GM20431 (cell line): ENCODE results near the gene EXTL1.
"Not testable (repeated sequence)": the region's sequence is repeated elsewhere in the genome, so short reads cannot be mapped to it uniquely, and the experiment has no call there.

Experiments
- in situ Hi-C: fragments of 300-500 bp; cut with MseI, MboI; formaldehyde crosslinking; loops from one replicate; pipeline ENCODE4 v1.15.0; 2020; ENCODE audit warnings: low sequenced_read_pairs; ENCODE audit not compliant: unreplicated experiment

EXTL1 gene, protein sequence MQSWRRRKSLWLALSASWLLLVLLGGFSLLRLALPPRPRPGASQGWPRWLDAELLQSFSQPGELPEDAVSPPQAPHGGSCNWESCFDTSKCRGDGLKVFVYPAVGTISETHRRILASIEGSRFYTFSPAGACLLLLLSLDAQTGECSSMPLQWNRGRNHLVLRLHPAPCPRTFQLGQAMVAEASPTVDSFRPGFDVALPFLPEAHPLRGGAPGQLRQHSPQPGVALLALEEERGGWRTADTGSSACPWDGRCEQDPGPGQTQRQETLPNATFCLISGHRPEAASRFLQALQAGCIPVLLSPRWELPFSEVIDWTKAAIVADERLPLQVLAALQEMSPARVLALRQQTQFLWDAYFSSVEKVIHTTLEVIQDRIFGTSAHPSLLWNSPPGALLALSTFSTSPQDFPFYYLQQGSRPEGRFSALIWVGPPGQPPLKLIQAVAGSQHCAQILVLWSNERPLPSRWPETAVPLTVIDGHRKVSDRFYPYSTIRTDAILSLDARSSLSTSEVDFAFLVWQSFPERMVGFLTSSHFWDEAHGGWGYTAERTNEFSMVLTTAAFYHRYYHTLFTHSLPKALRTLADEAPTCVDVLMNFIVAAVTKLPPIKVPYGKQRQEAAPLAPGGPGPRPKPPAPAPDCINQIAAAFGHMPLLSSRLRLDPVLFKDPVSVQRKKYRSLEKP

DNA sequence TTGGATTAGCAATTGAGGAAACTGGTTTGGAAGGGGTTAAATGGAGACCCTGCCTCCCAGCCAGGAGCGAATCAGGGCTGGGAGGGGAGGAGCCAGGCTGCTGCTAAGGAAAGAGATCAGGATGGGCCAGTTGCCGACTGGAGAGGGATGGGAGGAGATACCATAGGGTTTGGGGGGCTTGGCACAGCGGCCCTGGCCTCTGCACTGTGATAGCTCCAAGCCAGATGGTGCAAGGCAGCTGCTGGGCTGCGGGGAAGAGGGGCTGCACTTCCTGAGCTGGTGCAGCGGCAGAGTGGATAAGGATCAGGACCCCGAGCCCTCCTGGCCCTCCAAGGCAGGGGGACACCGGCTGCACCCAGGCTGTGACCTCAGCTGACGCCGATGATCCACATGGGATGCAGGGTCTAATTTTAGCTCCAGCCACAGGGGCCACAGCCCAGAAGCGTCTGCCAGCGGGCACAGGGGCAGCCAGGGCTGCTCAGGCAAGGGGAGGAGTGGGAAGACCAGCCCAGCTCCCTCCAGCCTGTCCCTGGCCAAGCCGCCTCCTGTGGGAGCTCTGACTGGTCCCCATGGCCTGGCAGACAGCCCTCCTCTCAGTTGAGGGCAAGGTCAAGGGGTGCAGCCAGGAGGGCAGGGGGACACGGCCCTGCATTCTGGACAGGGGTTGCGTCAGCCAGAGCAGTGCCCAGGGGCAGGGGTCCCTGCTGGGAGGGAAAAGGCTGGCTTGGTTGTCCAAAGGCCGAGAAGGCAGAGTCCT, at the start of gene EXTL1:
Gene EXTL1, plus strand, starts transcription at position 129 of the 757 bp plus-strand sequence. CDS start 872 bp downstream, outside the sequence.
- in situ Hi-C loops, result no loop called here

- in situ Hi-C loops, result no loop called here
Measured at GRCh38 chr1:25971811-25972180, 49.8 kb upstream of the EXTL1 start.

- in situ Hi-C loops, result no loop called here
Measured at GRCh38 chr1:25973610-25974321, 47.8 kb upstream of the EXTL1 start.

- in situ Hi-C loops, result no loop called here
Measured at GRCh38 chr1:25977801-25978200, 43.8 kb upstream of the EXTL1 start.

GRCh38 chr1:25978403-25978802, 43.2 kb upstream of the EXTL1 start:
- in situ Hi-C loops, result no loop called here

- in situ Hi-C loops, result no loop called here
Measured at GRCh38 chr1:25979210-25979609, 42.4 kb upstream of the EXTL1 start.

- in situ Hi-C loops, result no loop called here
Measured at GRCh38 chr1:25985171-25985570, 36.4 kb upstream of the EXTL1 start.

DNA sequence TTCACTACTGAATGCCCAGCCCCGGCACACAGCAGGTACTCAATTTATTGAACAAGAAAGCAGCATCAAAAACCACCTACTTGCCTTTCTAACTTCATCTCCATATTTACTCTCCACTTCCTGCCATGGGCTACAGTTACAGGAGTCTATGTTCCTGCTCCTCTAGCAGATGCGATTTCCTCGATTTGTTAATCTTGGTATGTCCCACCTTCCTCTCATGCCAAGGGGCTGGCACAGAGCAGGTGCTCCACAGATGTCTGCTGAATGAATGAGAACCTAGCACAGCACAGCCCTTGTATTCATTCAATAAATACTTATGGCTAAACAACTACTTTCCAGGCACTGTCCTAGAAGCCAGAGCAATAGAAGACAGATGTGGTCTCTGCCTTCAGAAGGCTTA, 35.9 kb upstream of the EXTL1 start:
- in situ Hi-C loops, result no loop called here

- in situ Hi-C loops, result not testable (repeated sequence)
Measured at GRCh38 chr1:25986773-25987172, 34.8 kb upstream of the EXTL1 start.

DNA sequence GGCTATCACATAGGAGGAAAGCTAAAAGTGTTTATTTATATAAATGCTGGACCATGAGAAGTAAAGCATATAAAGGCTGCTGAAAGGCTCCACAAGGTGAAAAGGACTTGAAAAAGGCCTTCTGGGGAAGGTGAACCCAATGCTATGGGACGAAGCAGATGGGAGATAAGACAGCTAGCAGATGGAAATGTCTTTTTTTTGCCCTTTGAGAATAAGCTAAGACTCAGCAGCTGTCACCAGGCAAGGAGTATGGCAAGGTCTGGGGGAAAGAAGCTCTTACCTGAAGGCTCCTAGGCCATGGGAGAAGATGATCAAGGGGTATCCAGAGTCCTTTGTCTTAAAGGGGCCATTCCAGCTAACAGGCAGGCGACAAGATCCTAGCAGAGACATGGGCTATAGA, 33.6 kb upstream of the EXTL1 start:
- in situ Hi-C loops, result no loop called here

- in situ Hi-C loops, result loop anchor here (10.0 kb wide), 1 partner anchor 95 kb away; no protein-coding TSS in a partner anchor
Measured at GRCh38 chr1:25989440-25990234, 31.9 kb upstream of the EXTL1 start.

- in situ Hi-C loops, result loop anchor here (10.0 kb wide), 1 partner anchor 95 kb away; no protein-coding TSS in a partner anchor
Measured at GRCh38 chr1:25990251-25990650, 31.3 kb upstream of the EXTL1 start.

DNA sequence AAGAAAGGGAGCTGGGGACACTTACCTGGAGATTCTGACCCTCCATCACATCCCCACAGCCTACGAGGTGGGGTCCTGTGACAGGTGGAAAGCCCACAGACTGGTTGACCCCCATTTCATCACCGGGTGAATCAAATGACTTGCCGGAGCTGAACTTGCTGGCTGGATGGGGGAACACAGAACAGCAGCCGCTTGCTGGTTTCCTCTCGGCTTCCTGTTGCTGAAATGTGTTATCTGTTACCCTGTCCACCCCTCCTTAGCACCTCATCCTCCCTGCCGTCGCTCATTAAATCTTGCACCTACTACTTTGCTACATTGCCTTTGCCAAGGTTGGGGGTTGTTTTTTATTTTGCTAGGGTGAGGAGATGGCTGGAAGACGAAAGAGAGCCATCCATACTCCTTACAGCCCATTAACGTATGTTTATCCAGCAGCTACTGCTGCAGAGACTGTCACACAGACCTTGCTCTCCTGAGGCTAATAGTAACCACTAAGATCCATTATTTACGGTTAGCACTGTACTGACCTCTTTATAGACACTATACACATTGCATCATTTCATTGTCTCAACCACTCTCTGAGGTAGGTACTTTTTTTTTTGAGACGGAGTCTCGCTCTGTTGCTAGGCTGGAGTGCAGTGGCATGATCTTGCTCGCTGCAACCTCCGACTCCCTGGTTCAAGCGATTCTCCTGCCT, 30.7 kb upstream of the EXTL1 start:
- in situ Hi-C loops, result loop anchor here (10.0 kb wide), 1 partner anchor 96 kb away; no protein-coding TSS in a partner anchor

DNA sequence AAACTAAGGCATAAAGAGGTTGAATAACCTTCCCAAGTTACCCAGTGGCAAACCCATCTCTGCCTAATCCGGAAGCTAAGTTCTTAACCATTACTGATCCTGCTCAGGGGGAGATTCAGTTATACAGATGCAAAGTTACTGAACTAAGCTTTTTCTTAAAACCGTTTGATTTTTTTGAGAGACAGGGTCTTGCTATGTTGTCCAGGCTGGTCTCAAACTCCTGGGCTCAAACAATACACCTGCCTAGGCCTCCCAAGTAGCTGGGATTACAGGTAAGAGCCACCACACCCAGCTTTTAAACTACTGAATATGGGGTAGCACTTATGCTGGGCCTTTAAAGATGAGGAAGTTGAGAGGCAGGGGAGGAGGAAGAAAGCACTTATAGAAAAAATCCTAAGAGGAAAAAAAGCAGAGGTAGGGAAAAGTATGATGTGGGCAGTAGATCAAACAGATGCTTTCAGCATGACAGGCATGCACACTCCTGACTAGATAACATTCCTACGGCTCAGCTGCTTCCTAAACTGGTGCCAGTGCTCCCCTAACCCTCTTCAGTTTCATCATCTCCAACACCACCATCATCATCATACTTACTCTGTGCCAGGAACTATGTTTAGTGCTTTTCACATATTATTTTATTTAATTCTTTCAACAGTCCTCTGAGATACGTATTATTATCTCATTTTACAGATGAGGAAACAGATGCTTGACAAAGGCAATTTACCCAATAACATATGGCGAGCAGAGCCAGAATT, 29.5 kb upstream of the EXTL1 start:
- in situ Hi-C loops, result loop anchor here (10.0 kb wide), 1 partner anchor 97 kb away; no protein-coding TSS in a partner anchor

DNA sequence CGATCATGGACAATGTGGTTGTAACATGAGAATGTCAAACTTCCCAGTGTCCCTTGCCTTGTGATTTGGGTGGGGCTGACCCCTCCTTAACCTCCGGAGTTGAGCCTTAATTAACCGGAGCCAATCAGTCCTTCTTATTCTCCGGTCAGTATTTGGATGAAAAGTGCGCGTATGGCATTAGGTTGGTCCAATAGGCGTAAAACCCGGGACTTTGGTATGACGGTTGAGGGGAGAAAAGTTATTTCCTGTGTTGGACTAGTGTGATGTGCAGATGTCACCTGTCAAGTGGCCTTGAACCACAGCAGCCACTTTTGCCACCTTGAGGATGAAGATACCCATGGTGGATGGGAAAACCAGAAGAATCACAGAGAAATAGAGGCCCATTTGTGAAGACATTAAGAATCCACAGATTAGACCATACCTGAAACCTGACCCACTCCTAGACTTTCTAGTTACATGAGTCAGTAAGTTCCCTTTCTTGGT, 28.8 kb upstream of the EXTL1 start:
- in situ Hi-C loops, result loop anchor here (10.0 kb wide), 1 partner anchor 98 kb away; no protein-coding TSS in a partner anchor

GRCh38 chr1:25993197-25993951, 28.2 kb upstream of the EXTL1 start:
- in situ Hi-C loops, result loop anchor here (10.0 kb wide), 1 partner anchor 99 kb away; no protein-coding TSS in a partner anchor
